HG02588 (cell line): ENCODE measurements around the gene NUSAP1.
"Not testable (repeated sequence)": the region's sequence is repeated elsewhere in the genome, so short reads cannot be mapped to it uniquely, and the experiment has no call there.

Experiments used
- ATAC-seq: cut with Tn5 transposase; IDR thresholded peaks from one replicate; pipeline ENCODE4 v1.9.1; 2021; ENCODE audit warnings: mild to moderate bottlenecking, moderate library complexity; ENCODE audit not compliant: unreplicated experiment

Gene NUSAP1

GRCh38 chr15:41411031-41411430, 78.3 kb downstream of the NUSAP1 start:
- ATAC-seq: no peak

GRCh38 chr15:41411441-41411840, 78.8 kb downstream of the NUSAP1 start:
- ATAC-seq: no peak

DNA sequence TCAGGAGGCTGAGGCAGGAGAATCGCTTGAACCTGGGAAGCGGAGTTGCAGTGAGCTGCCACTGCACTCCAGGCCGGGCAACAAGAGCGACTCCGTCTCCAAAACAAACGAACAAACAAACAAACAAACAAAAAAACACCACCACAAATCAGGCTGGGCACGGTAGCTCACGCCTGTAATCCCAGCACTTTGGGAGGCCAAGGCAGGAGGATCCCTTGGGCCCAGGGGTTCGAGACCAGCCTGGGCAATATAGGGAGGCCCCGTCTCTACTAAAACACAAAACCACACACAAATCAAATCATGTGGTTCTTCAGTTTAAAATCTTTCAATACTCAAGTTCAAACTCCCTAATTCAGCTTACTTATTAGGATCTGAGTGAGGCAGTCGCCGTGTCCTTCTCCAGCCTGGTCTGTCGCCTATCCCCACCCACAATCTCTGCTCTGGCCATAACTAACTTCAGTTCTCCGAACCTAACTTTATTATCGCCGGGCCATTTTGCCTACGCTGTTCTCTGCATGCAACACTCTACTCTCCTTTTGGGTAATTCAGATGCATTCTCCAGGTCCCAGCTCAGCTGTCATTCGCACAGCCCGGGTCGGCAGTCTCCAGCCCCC, 83.6 kb downstream of the NUSAP1 start:
- no peak for ATAC-seq

DNA sequence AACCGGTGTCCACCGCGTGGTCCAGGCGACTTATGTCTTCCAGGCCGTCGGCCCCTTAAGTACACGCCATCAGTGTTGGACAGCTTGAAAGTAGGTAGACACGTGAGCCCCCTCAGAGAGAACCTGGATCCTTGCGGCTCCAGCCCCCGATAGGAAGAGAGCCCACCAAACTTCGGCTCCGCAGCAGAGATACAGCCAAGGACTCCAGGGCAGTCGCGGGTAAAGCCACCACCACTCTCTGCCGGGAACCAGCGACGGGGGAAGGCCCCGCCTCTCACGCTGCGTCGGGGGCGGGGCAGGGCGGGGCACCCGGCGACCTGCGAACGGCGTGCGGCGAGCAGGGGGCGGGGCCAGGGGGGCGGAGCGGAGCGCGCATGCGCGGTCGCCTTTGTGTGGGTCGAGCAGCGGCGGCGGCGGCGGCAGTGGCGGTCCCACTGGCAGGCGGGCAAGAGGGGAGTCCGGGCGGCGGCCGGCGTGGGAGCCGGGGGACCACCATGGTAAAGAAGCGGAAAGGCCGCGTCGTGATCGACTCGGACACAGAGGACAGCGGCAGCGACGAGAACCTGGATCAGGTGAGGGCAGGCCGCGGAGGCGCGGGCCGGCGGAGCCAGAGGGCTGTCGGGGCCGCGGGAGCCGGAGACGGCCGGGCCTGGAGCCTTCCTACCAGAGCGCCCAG, 84.2 kb downstream of the NUSAP1 start, which contains the start of gene RTF1:
TSS of gene RTF1 (plus strand) at position 354 of the 676 bp plus-strand sequence. CDS start at position 375, 21 bp downstream.
- ATAC-seq: peak; percentile 79

GRCh38 chr15:41417418-41418195, 84.9 kb downstream of the NUSAP1 start:
- ATAC-seq: peak; percentile 38

DNA sequence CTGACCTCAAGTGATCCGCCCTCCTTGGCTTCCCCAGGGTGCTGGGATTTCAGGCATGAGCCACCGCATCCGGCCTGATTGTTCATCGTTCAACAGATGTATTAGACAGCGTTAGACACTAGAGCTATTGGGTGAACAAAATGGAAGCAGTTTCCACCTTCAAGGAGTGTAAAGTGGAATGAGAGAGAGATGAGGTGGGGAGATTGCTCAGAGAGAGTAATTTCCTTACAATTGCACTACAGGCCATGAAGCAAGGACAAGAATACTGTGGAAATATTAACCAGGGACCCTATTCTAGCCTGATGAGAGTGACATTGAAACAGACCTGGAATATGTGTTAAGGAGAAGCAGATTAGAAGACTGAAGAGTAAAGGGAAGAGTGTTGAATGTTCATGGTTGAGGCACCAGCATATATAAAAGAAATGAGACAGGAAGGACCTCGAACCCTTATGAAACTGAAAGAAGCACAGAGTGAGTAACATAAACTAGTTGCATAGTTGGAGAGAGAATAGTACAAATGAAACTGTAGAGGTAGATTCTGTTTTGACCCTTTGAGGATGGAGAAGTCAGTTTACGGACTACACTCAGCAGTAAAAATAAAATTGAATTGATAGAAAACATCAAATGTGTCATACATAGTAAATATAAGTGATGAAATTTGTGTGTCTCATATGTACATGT, 91.4 kb downstream of the NUSAP1 start:
- no peak for ATAC-seq

DNA sequence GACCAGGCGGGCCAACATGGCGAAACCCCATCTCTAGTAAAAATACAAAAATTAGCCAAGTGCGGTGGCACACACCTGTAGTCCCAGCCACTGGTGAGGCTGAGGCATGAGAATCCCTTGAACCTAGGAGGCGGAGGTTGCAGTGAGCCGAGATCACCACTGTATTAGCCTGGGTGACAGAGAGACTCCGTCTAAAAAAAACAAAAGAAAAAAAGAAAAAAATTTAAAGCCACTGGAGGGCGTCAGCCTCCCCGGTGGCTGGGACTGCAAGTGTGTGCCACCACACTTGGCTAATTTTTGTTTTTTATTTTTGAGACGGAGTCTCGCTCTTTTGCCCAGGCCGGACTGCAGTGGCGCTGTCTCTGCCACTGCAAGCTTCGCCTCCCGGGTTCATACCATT, 92.1 kb downstream of the NUSAP1 start:
- ATAC-seq: no peak

DNA sequence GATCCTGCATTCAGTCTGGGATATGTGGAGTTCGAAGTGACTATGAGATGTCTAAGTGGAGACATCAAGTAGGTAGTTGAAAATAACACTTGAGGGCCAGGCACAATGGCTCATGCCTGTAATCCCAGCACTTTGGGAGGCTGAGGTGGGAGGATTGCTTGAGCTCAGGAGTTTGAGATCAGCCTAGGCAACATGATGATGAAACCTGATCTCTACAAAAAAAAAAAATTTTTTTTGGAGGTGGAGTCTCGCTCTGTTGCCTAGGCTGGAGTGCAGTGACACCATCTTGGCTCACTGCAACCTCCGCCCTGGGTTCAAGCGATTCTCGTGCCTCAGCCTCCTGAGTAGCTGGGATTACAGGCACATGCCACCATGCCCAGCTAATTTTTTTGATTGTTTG, 93.2 kb downstream of the NUSAP1 start:
- ATAC-seq: not testable (repeated sequence)

GRCh38 chr15:41429003-41429890, 96.6 kb downstream of the NUSAP1 start:
- peak; percentile 66 for ATAC-seq
